T-helper 9 cell (primary cell): ENCODE data around the gene C1GALT1C1L.
"Not testable (repeated sequence)": the region's sequence is repeated elsewhere in the genome, so short reads cannot be mapped to it uniquely, and the experiment has no call there.

Experiments
- DNase-seq: peaks from one replicate; pipeline ENCODE4 v3.0.0-alpha.2; 2020
- total RNA-seq, 2 donors: gene quantifications; one replicate each; lab custom pipeline; 2026; lab: John Stamatoyannopoulos, UW

Gene C1GALT1C1L
- total RNA-seq: 0 reads per million in 2 donors

- DNase-seq: no peak
These were observed at the start of gene C1GALT1C1L for GRCh38 chr2:43676322-43677050. C1GALT1C1L (minus strand) TSS chr2:43676429; CDS start chr2:43676322, 107 bp downstream.

GRCh38 chr2:43725711-43726246 is 49.5 kb upstream of the C1GALT1C1L start:
- DNase-seq: no peak

- DNase-seq: no peak
These were observed 48.7 kb upstream of the C1GALT1C1L start for GRCh38 chr2:43724728-43725526.

GRCh38 chr2:43718530-43719124 is 42.4 kb upstream of the C1GALT1C1L start:
- no peak for DNase-seq

GRCh38 chr2:43717322-43717721 is 41.1 kb upstream of the C1GALT1C1L start:
- DNase-seq: no peak

- no peak for DNase-seq
These were observed 39.3 kb upstream of the C1GALT1C1L start for GRCh38 chr2:43715300-43716098.

- no peak for DNase-seq
These were observed 37.9 kb upstream of the C1GALT1C1L start for GRCh38 chr2:43714164-43714563.

- no peak for DNase-seq
These were observed 34.6 kb upstream of the C1GALT1C1L start for GRCh38 chr2:43710866-43711265.

- no peak for DNase-seq
These were observed 32.7 kb upstream of the C1GALT1C1L start for GRCh38 chr2:43708891-43709290.

- DNase-seq: no peak
These were observed 31.9 kb upstream of the C1GALT1C1L start for GRCh38 chr2:43708178-43708577.

- DNase-seq: no peak
These were observed 31.2 kb upstream of the C1GALT1C1L start for GRCh38 chr2:43707255-43708015.

GRCh38 chr2:43701111-43701510 is 24.9 kb upstream of the C1GALT1C1L start:
- DNase-seq: no peak

GRCh38 chr2:43699761-43700160 is 23.5 kb upstream of the C1GALT1C1L start:
- DNase-seq: no peak

GRCh38 chr2:43698140-43698539 is 21.9 kb upstream of the C1GALT1C1L start:
- not testable (repeated sequence) for DNase-seq

GRCh38 chr2:43692428-43692994 is 16.3 kb upstream of the C1GALT1C1L start:
- no peak for DNase-seq

GRCh38 chr2:43689999-43690398 is 13.8 kb upstream of the C1GALT1C1L start:
- DNase-seq: no peak

- DNase-seq: no peak
These were observed 9.1 kb upstream of the C1GALT1C1L start for GRCh38 chr2:43685357-43685756.

- not testable (repeated sequence) for DNase-seq
These were observed 1.6 kb upstream of the C1GALT1C1L start for GRCh38 chr2:43677783-43678182.

GRCh38 chr2:43675646-43676321 is 445 bp downstream of the C1GALT1C1L start:
- no peak for DNase-seq

GRCh38 chr2:43657241-43657640 is 19.0 kb downstream of the C1GALT1C1L start:
- DNase-seq: no peak

- DNase-seq: no peak
These were observed 22.7 kb downstream of the C1GALT1C1L start for GRCh38 chr2:43653506-43653905.
